ENCODE measurements around the gene SIGLEC8. TPM values are rescaled to one million over a fixed set of nuclear protein-coding genes. Genes with fewer than 3 reads are reported as not detected.
A peak's percentile ranks its signal among the peaks of the same experiment; 100 is the strongest.

The SIGLEC8 gene
- total RNA-seq, 6 experiments from 2014 or later: 0.31 to 1.4 (median 0.71) TPM

- Histone ChIP-seq H3K36me3 (no peaks in the 10 kb centered on the region), H3K27ac (no peak overlapping the region), H3K4me3 (no peak overlapping the region), H3K9me3 (no peaks in the 10 kb centered on the region), H3K4me1 (peaks cover 0 to 14% (median 5%) of the 10 kb centered on the region in 4 donors), H3K27me3 (no peaks in the 10 kb centered on the region)
- ATAC-seq: no peak
- WGBS (ENCODE audit: insufficient coverage, low coverage, low lambda C conversion rate, missing lambda C conversion rate): 40% methylated on average over 4 of the region's 4 CpGs
- no peak for DNase-seq
- no peak for TF ChIP-seq POLR2A (IDR thresholded peaks at IDR 0.05)
- TF ChIP-seq, protein P1, sequence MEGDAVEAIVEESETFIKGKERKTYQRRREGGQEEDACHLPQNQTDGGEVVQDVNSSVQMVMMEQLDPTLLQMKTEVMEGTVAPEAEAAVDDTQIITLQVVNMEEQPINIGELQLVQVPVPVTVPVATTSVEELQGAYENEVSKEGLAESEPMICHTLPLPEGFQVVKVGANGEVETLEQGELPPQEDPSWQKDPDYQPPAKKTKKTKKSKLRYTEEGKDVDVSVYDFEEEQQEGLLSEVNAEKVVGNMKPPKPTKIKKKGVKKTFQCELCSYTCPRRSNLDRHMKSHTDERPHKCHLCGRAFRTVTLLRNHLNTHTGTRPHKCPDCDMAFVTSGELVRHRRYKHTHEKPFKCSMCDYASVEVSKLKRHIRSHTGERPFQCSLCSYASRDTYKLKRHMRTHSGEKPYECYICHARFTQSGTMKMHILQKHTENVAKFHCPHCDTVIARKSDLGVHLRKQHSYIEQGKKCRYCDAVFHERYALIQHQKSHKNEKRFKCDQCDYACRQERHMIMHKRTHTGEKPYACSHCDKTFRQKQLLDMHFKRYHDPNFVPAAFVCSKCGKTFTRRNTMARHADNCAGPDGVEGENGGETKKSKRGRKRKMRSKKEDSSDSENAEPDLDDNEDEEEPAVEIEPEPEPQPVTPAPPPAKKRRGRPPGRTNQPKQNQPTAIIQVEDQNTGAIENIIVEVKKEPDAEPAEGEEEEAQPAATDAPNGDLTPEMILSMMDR (IDR thresholded peaks at IDR 0.05): no peak
- intact Hi-C loops (cut with DNase I): no loop called here
Measured at GRCh38 chr19:51433043-51433442, 25.2 kb downstream of the SIGLEC8 start.

DNA sequence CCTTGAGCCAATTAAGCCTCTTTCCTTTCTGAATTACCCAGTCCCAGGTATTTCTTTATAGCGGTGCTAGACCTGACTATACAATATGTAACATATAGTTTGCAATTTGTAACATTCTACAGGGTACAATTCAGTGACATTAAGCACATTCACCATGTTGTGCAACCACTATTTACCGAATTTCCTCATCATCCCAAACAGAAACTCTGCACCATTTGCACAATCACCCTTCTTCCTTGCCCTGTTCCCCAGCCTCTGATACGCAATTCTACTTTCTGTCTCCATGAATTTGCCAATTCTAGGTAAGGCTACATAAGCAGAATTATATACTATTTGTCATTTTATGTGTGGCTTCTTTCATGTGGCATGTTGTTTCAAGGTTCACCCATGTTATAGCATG is 27.1 kb downstream of the SIGLEC8 start:
- Histone ChIP-seq H3K9me3 (no peaks in the 10 kb centered on the region), H3K36me3 (no peaks in the 10 kb centered on the region), H3K4me1 (peaks cover 0 to 14% (median 5%) of the 10 kb centered on the region in 4 donors), H3K27me3 (no peaks in the 10 kb centered on the region), H3K4me3 (no peak overlapping the region), H3K27ac (peak overlapping the region in 1 of 3 donors; percentile 15)
- intact Hi-C loops (cut with DNase I): no loop called here
- 8% methylated on average over 3 of the region's 3 CpGs for WGBS (ENCODE audit: insufficient coverage, low coverage, low lambda C conversion rate, missing lambda C conversion rate)
- no peak for TF ChIP-seq POLR2A (IDR thresholded peaks at IDR 0.05)
- TF ChIP-seq, protein P1 (IDR thresholded peaks at IDR 0.05): no peak
- ATAC-seq (peak; percentile 78 to 92 (median 83)), DNase-seq (no peak)

DNA sequence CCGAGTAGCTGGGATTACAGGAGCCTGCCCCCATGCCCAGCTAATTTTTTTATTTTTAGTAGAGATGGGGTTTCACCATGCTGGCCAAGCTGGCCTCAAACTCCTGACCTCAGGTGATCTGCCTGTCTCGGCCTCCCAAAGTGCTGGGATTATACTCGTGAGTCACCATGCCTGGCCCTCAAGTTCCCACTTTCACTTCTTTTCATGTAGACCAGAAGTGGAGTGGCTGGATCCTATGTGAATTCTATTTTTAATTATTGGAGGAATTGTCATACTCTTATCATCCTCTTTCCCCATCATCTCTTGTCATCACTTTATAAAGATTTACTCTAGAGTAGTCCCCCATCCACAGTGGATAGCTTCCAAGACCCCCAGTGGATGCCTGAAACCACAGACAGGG is 28.0 kb downstream of the SIGLEC8 start:
- no peaks in the 10 kb centered on the region for H3K27me3 ChIP-seq
- peak overlapping the region in 1 of 3 donors; percentile 15 for H3K27ac ChIP-seq
- H3K4me3 ChIP-seq: no peak overlapping the region
- no peak for ATAC-seq
- WGBS (ENCODE audit: insufficient coverage, low coverage, low lambda C conversion rate, missing lambda C conversion rate): 56% methylated on average over 3 of the region's 3 CpGs
- H3K4me1 ChIP-seq: peaks cover 0 to 14% (median 5%) of the 10 kb centered on the region in 4 donors
- no peak for DNase-seq
- no peaks in the 10 kb centered on the region for H3K36me3 ChIP-seq
- intact Hi-C loops (cut with DNase I): no loop called here
- TF ChIP-seq, protein P1 (IDR thresholded peaks at IDR 0.05): no peak
- TF ChIP-seq POLR2A (IDR thresholded peaks at IDR 0.05): no peak
- H3K9me3 ChIP-seq: no peaks in the 10 kb centered on the region

DNA sequence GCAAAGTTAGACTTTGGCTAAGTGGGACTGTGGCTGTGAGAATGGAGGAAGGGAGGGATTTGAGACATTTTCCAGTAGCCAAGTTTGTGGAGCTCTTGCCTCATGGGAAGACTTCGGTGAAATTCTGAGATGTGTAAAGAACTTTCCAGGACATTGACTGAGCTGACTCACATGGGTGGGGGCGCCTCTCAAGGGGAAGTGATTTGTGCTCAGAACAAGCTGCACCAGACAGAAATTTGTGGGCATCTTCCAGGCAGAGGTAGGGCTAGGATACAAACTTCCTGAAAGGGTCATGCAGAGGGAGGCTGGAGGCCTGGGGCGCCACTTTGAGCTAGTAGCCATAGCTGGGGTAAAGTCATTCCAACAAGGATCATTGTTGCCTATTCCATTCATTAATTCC is 31.1 kb downstream of the SIGLEC8 start:
- H3K4me3 ChIP-seq: no peak overlapping the region
- H3K36me3 ChIP-seq: no peaks in the 10 kb centered on the region
- H3K4me1 ChIP-seq: peaks cover 0 to 14% (median 5%) of the 10 kb centered on the region in 4 donors
- ATAC-seq (peak in 3 of 4 donors; percentile 20 to 54 (median 29)), DNase-seq (peak in 1 of 3 donors; percentile 33)
- intact Hi-C loops (cut with DNase I): no loop called here
- no peak overlapping the region for H3K27ac ChIP-seq
- 46% methylated on average over 2 of the region's 3 CpGs for WGBS (ENCODE audit: insufficient coverage, low coverage, low lambda C conversion rate, missing lambda C conversion rate)
- H3K9me3 ChIP-seq: no peaks in the 10 kb centered on the region
- no peaks in the 10 kb centered on the region for H3K27me3 ChIP-seq
- TF ChIP-seq POLR2A (IDR thresholded peaks at IDR 0.05): no peak
- TF ChIP-seq, protein P1 (IDR thresholded peaks at IDR 0.05): no peak

DNA sequence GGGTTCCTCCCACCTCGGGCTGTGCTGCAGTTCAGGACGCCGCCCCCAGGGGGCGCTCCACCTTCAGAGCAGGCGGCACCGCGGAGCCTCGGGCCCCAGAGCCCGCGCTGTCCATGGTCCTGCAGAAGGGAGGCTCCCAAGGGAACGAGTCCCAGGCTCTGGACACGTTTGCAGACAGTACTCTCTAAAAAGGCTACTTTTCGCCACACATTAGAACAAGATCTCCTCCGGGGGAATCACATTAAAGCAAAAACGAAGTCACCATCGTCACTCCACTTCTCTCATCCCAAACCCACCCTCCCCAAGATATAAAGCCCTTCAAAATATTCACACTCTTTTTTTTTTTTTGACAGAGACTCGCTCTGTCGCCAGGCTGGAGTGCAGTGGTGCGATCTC is 36.2 kb downstream of the SIGLEC8 start:
- intact Hi-C loops (cut with DNase I): no loop called here
- peak; percentile 94 to 99 (median 96) for ATAC-seq
- Histone ChIP-seq H3K4me3 (no peak overlapping the region), H3K4me1 (no peaks in the 10 kb centered on the region), H3K9me3 (no peaks in the 10 kb centered on the region), H3K27ac (no peak overlapping the region), H3K36me3 (no peaks in the 10 kb centered on the region), H3K27me3 (no peaks in the 10 kb centered on the region)
- WGBS (ENCODE audit: insufficient coverage, low coverage, low lambda C conversion rate, missing lambda C conversion rate): 11% methylated on average over 18 of the region's 19 CpGs
- TF ChIP-seq, protein P1 (IDR thresholded peaks at IDR 0.05): peak; percentile 97 to 99 (median 99)
- TF ChIP-seq POLR2A (IDR thresholded peaks at IDR 0.05): no peak
- DNase-seq: peak; percentile 89 to 91 (median 90)

Data from right lobe of liver (tissue), 6 donors.